IMR-90 (cell line): ENCODE results near the gene TNF. TPM values are rescaled to one million over a fixed set of nuclear protein-coding genes. Genes with fewer than 3 reads are reported as not detected.

Source experiments
- ATAC-seq: fragments of 200-7000 bp; cut with Tn5 transposase; 2 replicates; pipeline ENCODE4 v1.9.1; 2020; ENCODE audit warnings: low read depth, mild to moderate bottlenecking, moderate library complexity
- BruUV-seq: library from RNA; stranded (reverse); fragments of 400-500 nt; replicated peaks from 2 replicates; lab custom pipeline; 2021; lab: Mats Ljungman, UMichigan
- CTCF ChIA-PET: fragments of 300-600 bp; formaldehyde crosslinking; extraction: SDS; loops from one replicate; lab custom pipeline; 2021; ENCODE audit warnings: antibody characterized with exemption; lab: Yijun Ruan, JAX
- POLR2A ChIA-PET: fragments of 300-600 bp; sonication (Branson Sonifier 250); formaldehyde crosslinking; loops from one replicate; lab custom pipeline; 2022; ENCODE audit warnings: antibody characterized with exemption; ENCODE audit not compliant: unreplicated experiment; lab: Charles Lee
- DNase-seq: peaks from one replicate; pipeline ENCODE4 v3.0.0; 2013
- H2AFZ ChIP-seq: replicated peaks from 2 replicates; pipeline ENCODE3; 2013; ENCODE audit warnings: low read length, mild to moderate bottlenecking; ENCODE audit not compliant: poor library complexity
- H2AK5ac ChIP-seq: 2 replicates; pipeline ENCODE4 v1.6.1; 2013; ENCODE audit warnings: low read depth, low read length, inconsistent platforms
- H2AK9ac ChIP-seq: replicated peaks from 2 replicates; pipeline ENCODE3; 2013; ENCODE audit warnings: mild to moderate bottlenecking, low read depth, low read length, moderate library complexity; ENCODE audit not compliant: poor library complexity
- H2BK120ac ChIP-seq: 2 replicates; pipeline ENCODE4 v1.6.1; 2013; ENCODE audit warnings: low read depth, low read length, inconsistent platforms
- H2BK15ac ChIP-seq: 3 replicates; pipeline ENCODE4 v1.6.1; 2013; ENCODE audit warnings: low read depth, low read length, inconsistent platforms
- H2BK20ac ChIP-seq: 2 replicates; pipeline ENCODE4 v1.6.1; 2013; ENCODE audit warnings: low read depth, mild to moderate bottlenecking, inconsistent platforms, low read length, moderate library complexity
- H2BK5ac ChIP-seq: 2 replicates; pipeline ENCODE4 v1.6.1; 2013; ENCODE audit warnings: mild to moderate bottlenecking, low read depth, low read length, inconsistent platforms; ENCODE audit not compliant: poor library complexity, severe bottlenecking
- H3K14ac ChIP-seq: replicated peaks from 2 replicates; pipeline ENCODE4 v1.6.1; 2013; ENCODE audit warnings: low read depth, low read length, inconsistent platforms
- H3K18ac ChIP-seq: 2 replicates; pipeline ENCODE4 v1.6.1; 2013; ENCODE audit warnings: low read depth, low read length, control low read depth
- H3K23ac ChIP-seq: 2 replicates; pipeline ENCODE4 v1.6.1; 2013; ENCODE audit warnings: low read depth, low read length, inconsistent platforms
- H3K27ac ChIP-seq: 2 replicates; pipeline ENCODE4 v1.5.1; 2013; ENCODE audit warnings: mild to moderate bottlenecking, control low read depth, low read length; ENCODE audit not compliant: insufficient read depth
- H3K27me3 ChIP-seq: 2 replicates; pipeline ENCODE4 v1.6.1; 2013; ENCODE audit warnings: low read length; ENCODE audit not compliant: control insufficient read depth, insufficient read depth
- H3K36me3 ChIP-seq: 2 replicates; pipeline ENCODE4 v1.6.1; 2013; ENCODE audit warnings: low read length, mixed read lengths; ENCODE audit not compliant: control insufficient read depth, insufficient read depth
- H3K4ac ChIP-seq: 2 replicates; pipeline ENCODE4 v1.6.1; 2013; ENCODE audit warnings: low read depth, low read length, inconsistent platforms
- H3K4me1 ChIP-seq: 2 replicates; pipeline ENCODE4 v1.6.1; 2013; ENCODE audit warnings: low read length, mixed read lengths; ENCODE audit not compliant: control insufficient read depth, insufficient read depth
- H3K4me2 ChIP-seq: 2 replicates; pipeline ENCODE4 v1.6.1; 2013; ENCODE audit warnings: low read depth, mild to moderate bottlenecking, control low read depth, low read length, moderate library complexity
- H3K4me3 ChIP-seq: 2 replicates; pipeline ENCODE4 v1.5.1; 2013; ENCODE audit warnings: low read depth, mild to moderate bottlenecking, control low read depth, low read length, moderate library complexity; ENCODE audit not compliant: insufficient read depth
- H3K56ac ChIP-seq: 2 replicates; pipeline ENCODE4 v1.6.1; 2013; ENCODE audit warnings: low read length, inconsistent platforms; ENCODE audit not compliant: insufficient read depth; ENCODE audit errors: extremely low read depth
- H3K79me1 ChIP-seq, 2 experiments: 2 replicates each; pipeline ENCODE4 v1.6.1; 2013; ENCODE audit warnings: low read length in 2 of 2, inconsistent platforms in 1 of 2, low read depth in 1 of 2
- H3K9ac ChIP-seq: 2 replicates; pipeline ENCODE4 v1.6.1; 2013; ENCODE audit warnings: low read depth, low read length, control low read depth
- H3K9me1 ChIP-seq: 2 replicates; pipeline ENCODE4 v1.6.1; 2013; ENCODE audit warnings: low read length, inconsistent platforms; ENCODE audit not compliant: insufficient read depth
- H3K9me3 ChIP-seq: 2 replicates; pipeline ENCODE4 v1.6.1; 2013; ENCODE audit warnings: low read length; ENCODE audit not compliant: control insufficient read depth, insufficient read depth
- H4K20me1 ChIP-seq: 2 replicates; pipeline ENCODE4 v1.6.1; 2013; ENCODE audit warnings: low read length, inconsistent platforms; ENCODE audit not compliant: insufficient read depth
- H4K5ac ChIP-seq: 2 replicates; pipeline ENCODE4 v1.6.1; 2013; ENCODE audit warnings: mild to moderate bottlenecking, low read depth, low read length, control low read depth
- H4K8ac ChIP-seq, 2 experiments: 2 replicates each; pipeline ENCODE4 v1.6.1; 2013; ENCODE audit warnings: low read depth in 2 of 2, low read length in 2 of 2, control low read depth in 1 of 2, inconsistent platforms in 1 of 2
- H4K91ac ChIP-seq: 2 replicates; pipeline ENCODE4 v1.6.1; 2013; ENCODE audit warnings: low read depth, low read length, inconsistent platforms; ENCODE audit not compliant: insufficient read depth
- BHLHE40 ChIP-seq: fragments of 150-350 bp; IDR thresholded peaks from 2 replicates; pipeline ENCODE4 v1.6.1; 2016; ENCODE audit warnings: mild to moderate bottlenecking, low read depth, low read length
- CEBPB ChIP-seq: IDR thresholded peaks from 2 replicates; pipeline ENCODE4 v1.6.1; 2012; ENCODE audit warnings: low read depth, low read length, improper control_type of control experiment
- CHD1 ChIP-seq: IDR thresholded peaks from 2 replicates; pipeline ENCODE4 v1.6.1; 2012; ENCODE audit warnings: low read depth, low read length, improper control_type of control experiment
- FOS ChIP-seq: fragments of 150-350 bp; IDR thresholded peaks from 2 replicates; pipeline ENCODE4 v1.6.1; 2016; ENCODE audit warnings: low read depth, low read length
- MAFK ChIP-seq: IDR thresholded peaks from 2 replicates; pipeline ENCODE4 v1.6.1; 2012; ENCODE audit warnings: low read depth, low read length, improper control_type of control experiment
- MAZ ChIP-seq: IDR thresholded peaks from 2 replicates; pipeline ENCODE4 v1.6.1; 2012; ENCODE audit warnings: low read depth, mild to moderate bottlenecking, low read length, improper control_type of control experiment, moderate library complexity, borderline replicate concordance
- MXI1 ChIP-seq: IDR thresholded peaks from 2 replicates; pipeline ENCODE4 v1.6.1; 2012; ENCODE audit warnings: low read depth, mild to moderate bottlenecking, low read length, moderate library complexity, borderline replicate concordance
- NFE2L2 ChIP-seq: fragments of 150-350 bp; IDR thresholded peaks from 2 replicates; pipeline ENCODE4 v1.6.1; 2016; ENCODE audit warnings: low read depth, mild to moderate bottlenecking, low read length
- POLR2A ChIP-seq: IDR thresholded peaks from 2 replicates; pipeline ENCODE4 v1.6.1; 2012; ENCODE audit warnings: mild to moderate bottlenecking, low read depth, low read length
- RAD21 ChIP-seq: IDR thresholded peaks from 2 replicates; pipeline ENCODE4 v1.6.1; 2012; ENCODE audit warnings: low read length, improper control_type of control experiment
- RCOR1 ChIP-seq: IDR thresholded peaks from 2 replicates; pipeline ENCODE4 v1.6.1; 2012; ENCODE audit warnings: mild to moderate bottlenecking, low read length, improper control_type of control experiment; ENCODE audit not compliant: insufficient replicate concordance
- RFX5 ChIP-seq: IDR thresholded peaks from 2 replicates; pipeline ENCODE4 v1.8.0; 2012; ENCODE audit warnings: low read depth, mild to moderate bottlenecking, low read length, moderate library complexity
- SMC3 ChIP-seq: fragments of 150-350 bp; IDR thresholded peaks from 2 replicates; pipeline ENCODE4 v1.6.1; 2016; ENCODE audit warnings: low read depth, mild to moderate bottlenecking, antibody characterized with exemption, low read length, moderate library complexity
- WGBS, 2 experiments: methylation state at CpG; one replicate each; pipeline versions ENCODE4 v1.1.5 to v1.1.7; 2013; ENCODE audit warnings: missing lambda C conversion rate in 2 of 2; ENCODE audit not compliant: insufficient read length in 1 of 2; ENCODE audit errors: extremely low coverage in 2 of 2; 5-methylcytosine and 5-hydroxymethylcytosine counted together
- dilution Hi-C: fragments of 300-500 bp; cut with HindIII; formaldehyde crosslinking; loops from one replicate; pipeline ENCODE4 v1.14.3; 2018; ENCODE audit warnings: low sequenced_read_pairs; ENCODE audit not compliant: unreplicated experiment
- in situ Hi-C: fragments of 300-500 bp; cut with MboI; formaldehyde crosslinking; loops from 3 replicates; pipeline ENCODE4 v1.14.3; 2019; ENCODE audit warnings: low sequenced_read_pairs, inconsistent platforms, mixed read lengths
- intact Hi-C: fragments of 100-400 bp; cut with micrococcal nuclease; formaldehyde crosslinking; loops from 2 replicates; pipeline ENCODE4 v1.10.0; 2022
- polyA plus RNA-seq, 3 experiments: library from polyadenylated mRNA; depleted of rRNA; stranded (reverse); fragments of >200 nt; gene quantifications; 2 replicates each; pipeline ENCODE4 v1.2.3, GENCODE V29; 2012; ENCODE audit warnings: low replicate concordance in 1 of 3
- total RNA-seq: library from RNA; depleted of rRNA; stranded (reverse); fragments of >200 nt; gene quantifications from 2 replicates; pipeline ENCODE4 v1.2.3, GENCODE V29; 2012
- TF ChIP-seq, protein P1 (sequence below): fragments of 150-350 bp; IDR thresholded peaks from 2 replicates; pipeline ENCODE4 v1.6.1; 2016; ENCODE audit warnings: low read depth, mild to moderate bottlenecking, low read length, moderate library complexity, borderline replicate concordance
- TF ChIP-seq, protein P2 (sequence below): conservative IDR thresholded peaks from 2 replicates; pipeline ENCODE4 v1.5.1; 2012; ENCODE audit warnings: mild to moderate bottlenecking, low read depth, low read length, improper control_type of control experiment
- TF ChIP-seq, protein P3 (sequence below): fragments of 150-350 bp; IDR thresholded peaks from 2 replicates; pipeline ENCODE4 v1.6.1; 2017; ENCODE audit warnings: mild to moderate bottlenecking, antibody characterized with exemption, low read length, low read depth

The TNF gene
- total and polyA plus RNA-seq, 2 of the 4 experiments (the other 2 are of a cell fraction) = not detected

DNA sequence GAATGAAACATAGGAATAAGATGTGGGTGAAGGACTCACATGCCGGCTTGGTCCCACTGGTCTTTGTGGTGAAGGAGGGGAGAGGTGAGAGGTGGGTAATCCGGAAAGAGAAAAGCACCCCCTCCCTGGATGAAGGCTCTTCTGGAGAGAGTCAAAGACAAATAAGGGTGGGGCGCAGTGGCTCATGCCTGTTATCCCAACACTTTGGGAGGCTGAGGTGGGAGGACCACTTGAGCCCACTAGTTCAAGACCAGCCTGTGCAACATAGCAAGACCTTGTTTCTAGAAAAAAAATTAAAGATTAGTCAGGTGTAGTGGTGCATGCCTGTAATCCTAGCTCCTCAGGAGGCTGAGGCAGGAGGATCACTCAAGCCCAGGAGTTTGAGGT, 3.7 kb downstream of the TNF start:
- H3K9me1 ChIP-seq = no peaks in the 10 kb centered on the region; the same call in 1 of the 2 replicates
- ATAC-seq = no peak
- POLR2A ChIA-PET = no interaction called here
- H2AK9ac ChIP-seq = no peak overlapping the region
- no peak overlapping the region for H3K14ac ChIP-seq
- no peak overlapping the region for H3K4me3 ChIP-seq
- no peak overlapping the region for H3K27ac ChIP-seq
- H4K91ac ChIP-seq = no peak overlapping the region
- H2BK15ac ChIP-seq = no peak overlapping the region
- H4K5ac ChIP-seq = no peak overlapping the region
- no peak overlapping the region for H3K4ac ChIP-seq
- dilution Hi-C loops (no loop called here), in situ Hi-C loops (no loop called here), intact Hi-C loops (no loop called here)
- H2BK20ac ChIP-seq = no peak overlapping the region
- no peak overlapping the region for H3K56ac ChIP-seq
- H3K23ac ChIP-seq = no peak overlapping the region
- H2AK5ac ChIP-seq = no peak overlapping the region
- no peak overlapping the region for H4K8ac ChIP-seq
- H3K18ac ChIP-seq = no peak overlapping the region
- H3K4me2 ChIP-seq = no peak overlapping the region
- H3K9ac ChIP-seq = no peak overlapping the region
- no peaks in the 10 kb centered on the region for H3K9me3 ChIP-seq
- TF ChIP-seq BHLHE40 (no peak), MXI1 (no peak), RFX5 (no peak), RCOR1 (no peak), MAFK (no peak), NFE2L2 (no peak), RAD21 (no peak), CEBPB (no peak), CHD1 (no peak), SMC3 (no peak), POLR2A (no peak), FOS (no peak), MAZ (no peak)
- TF ChIP-seq, protein P1, sequence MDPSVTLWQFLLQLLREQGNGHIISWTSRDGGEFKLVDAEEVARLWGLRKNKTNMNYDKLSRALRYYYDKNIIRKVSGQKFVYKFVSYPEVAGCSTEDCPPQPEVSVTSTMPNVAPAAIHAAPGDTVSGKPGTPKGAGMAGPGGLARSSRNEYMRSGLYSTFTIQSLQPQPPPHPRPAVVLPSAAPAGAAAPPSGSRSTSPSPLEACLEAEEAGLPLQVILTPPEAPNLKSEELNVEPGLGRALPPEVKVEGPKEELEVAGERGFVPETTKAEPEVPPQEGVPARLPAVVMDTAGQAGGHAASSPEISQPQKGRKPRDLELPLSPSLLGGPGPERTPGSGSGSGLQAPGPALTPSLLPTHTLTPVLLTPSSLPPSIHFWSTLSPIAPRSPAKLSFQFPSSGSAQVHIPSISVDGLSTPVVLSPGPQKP = no peak
- TF ChIP-seq, protein P2, sequence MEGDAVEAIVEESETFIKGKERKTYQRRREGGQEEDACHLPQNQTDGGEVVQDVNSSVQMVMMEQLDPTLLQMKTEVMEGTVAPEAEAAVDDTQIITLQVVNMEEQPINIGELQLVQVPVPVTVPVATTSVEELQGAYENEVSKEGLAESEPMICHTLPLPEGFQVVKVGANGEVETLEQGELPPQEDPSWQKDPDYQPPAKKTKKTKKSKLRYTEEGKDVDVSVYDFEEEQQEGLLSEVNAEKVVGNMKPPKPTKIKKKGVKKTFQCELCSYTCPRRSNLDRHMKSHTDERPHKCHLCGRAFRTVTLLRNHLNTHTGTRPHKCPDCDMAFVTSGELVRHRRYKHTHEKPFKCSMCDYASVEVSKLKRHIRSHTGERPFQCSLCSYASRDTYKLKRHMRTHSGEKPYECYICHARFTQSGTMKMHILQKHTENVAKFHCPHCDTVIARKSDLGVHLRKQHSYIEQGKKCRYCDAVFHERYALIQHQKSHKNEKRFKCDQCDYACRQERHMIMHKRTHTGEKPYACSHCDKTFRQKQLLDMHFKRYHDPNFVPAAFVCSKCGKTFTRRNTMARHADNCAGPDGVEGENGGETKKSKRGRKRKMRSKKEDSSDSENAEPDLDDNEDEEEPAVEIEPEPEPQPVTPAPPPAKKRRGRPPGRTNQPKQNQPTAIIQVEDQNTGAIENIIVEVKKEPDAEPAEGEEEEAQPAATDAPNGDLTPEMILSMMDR = no peak
- TF ChIP-seq, protein P3, sequence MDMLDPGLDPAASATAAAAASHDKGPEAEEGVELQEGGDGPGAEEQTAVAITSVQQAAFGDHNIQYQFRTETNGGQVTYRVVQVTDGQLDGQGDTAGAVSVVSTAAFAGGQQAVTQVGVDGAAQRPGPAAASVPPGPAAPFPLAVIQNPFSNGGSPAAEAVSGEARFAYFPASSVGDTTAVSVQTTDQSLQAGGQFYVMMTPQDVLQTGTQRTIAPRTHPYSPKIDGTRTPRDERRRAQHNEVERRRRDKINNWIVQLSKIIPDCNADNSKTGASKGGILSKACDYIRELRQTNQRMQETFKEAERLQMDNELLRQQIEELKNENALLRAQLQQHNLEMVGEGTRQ = no peak
- no peak overlapping the region for H2BK120ac ChIP-seq
- H2BK5ac ChIP-seq = no peak overlapping the region
- CTCF ChIA-PET = no interaction called here
- peaks cover 19% of the 10 kb centered on the region for H3K27me3 ChIP-seq
- DNase-seq = no peak
- no TSS peak for BruUV-seq
- H3K79me1 ChIP-seq = no peaks in the 10 kb centered on the region
- H4K20me1 ChIP-seq = no peaks in the 10 kb centered on the region
- no CpG with 5 or more reads among the region's 3 CpGs for WGBS, 2 experiments
- no peak overlapping the region for H2AFZ ChIP-seq
- no peaks in the 10 kb centered on the region for H3K36me3 ChIP-seq
- peaks cover 4% of the 10 kb centered on the region; the same call in 1 of the 2 replicates for H3K4me1 ChIP-seq
